ENCODE measurements around the gene TRIP13.

TRIP13 gene

GRCh38 chr5:886716-887325, 5.9 kb upstream of the TRIP13 start:
- TF ChIP-seq CTCF (IDR thresholded peaks at IDR 0.05; ENCODE audit: insufficient read depth, low read length, poor library complexity, severe bottlenecking) = no peak
- Histone ChIP-seq H3K27me3 (replicated peaks; ENCODE audit: control insufficient read depth, insufficient read depth, low read length) (no peaks in the 10 kb centered on the region), H3K4me3 (replicated peaks; ENCODE audit: low read depth, low read length) (no peak overlapping the region), H3K36me3 (ENCODE audit: control insufficient read depth, insufficient read depth, low read length) (peaks cover 60% of the 10 kb centered on the region)
- DNase-seq (ENCODE audit: extremely low read depth, insufficient read length) = no peak

- DNase-seq (ENCODE audit: extremely low read depth, insufficient read length) = no peak
- peaks cover 50% of the 10 kb centered on the region for H3K36me3 ChIP-seq (ENCODE audit: control insufficient read depth, insufficient read depth, low read length)
- no peak overlapping the region for H3K4me3 ChIP-seq (replicated peaks; ENCODE audit: low read depth, low read length)
- TF ChIP-seq CTCF (IDR thresholded peaks at IDR 0.05; ENCODE audit: insufficient read depth, low read length, poor library complexity, severe bottlenecking) = no peak
- no peaks in the 10 kb centered on the region for H3K27me3 ChIP-seq (replicated peaks; ENCODE audit: control insufficient read depth, insufficient read depth, low read length)
Measured at GRCh38 chr5:887947-888637, 4.6 kb upstream of the TRIP13 start.

- peaks cover 45% of the 10 kb centered on the region for H3K36me3 ChIP-seq (ENCODE audit: control insufficient read depth, insufficient read depth, low read length)
- H3K4me3 ChIP-seq (replicated peaks; ENCODE audit: low read depth, low read length) = no peak overlapping the region
- DNase-seq (ENCODE audit: extremely low read depth, insufficient read length) = no peak
- no peaks in the 10 kb centered on the region for H3K27me3 ChIP-seq (replicated peaks; ENCODE audit: control insufficient read depth, insufficient read depth, low read length)
- TF ChIP-seq CTCF (IDR thresholded peaks at IDR 0.05; ENCODE audit: insufficient read depth, low read length, poor library complexity, severe bottlenecking) = no peak
Measured at GRCh38 chr5:888638-889035, 4.0 kb upstream of the TRIP13 start.

GRCh38 chr5:889075-889710, 3.5 kb upstream of the TRIP13 start:
- Histone ChIP-seq H3K36me3 (ENCODE audit: control insufficient read depth, insufficient read depth, low read length) (peaks cover 41% of the 10 kb centered on the region), H3K4me3 (replicated peaks; ENCODE audit: low read depth, low read length) (no peak overlapping the region), H3K27me3 (replicated peaks; ENCODE audit: control insufficient read depth, insufficient read depth, low read length) (no peaks in the 10 kb centered on the region)
- no peak for TF ChIP-seq CTCF (IDR thresholded peaks at IDR 0.05; ENCODE audit: insufficient read depth, low read length, poor library complexity, severe bottlenecking)
- DNase-seq (ENCODE audit: extremely low read depth, insufficient read length) = no peak

- TF ChIP-seq CTCF (IDR thresholded peaks at IDR 0.05; ENCODE audit: insufficient read depth, low read length, poor library complexity, severe bottlenecking) = no peak
- H3K36me3 ChIP-seq (ENCODE audit: control insufficient read depth, insufficient read depth, low read length) = peaks cover 27% of the 10 kb centered on the region
- DNase-seq (ENCODE audit: extremely low read depth, insufficient read length) = no peak
Measured at GRCh38 chr5:891117-891836, 1.4 kb upstream of the TRIP13 start.

More at GRCh38 chr5:891117-891836, 1.4 kb upstream of the TRIP13 start:
- no peaks in the 10 kb centered on the region for H3K27me3 ChIP-seq (replicated peaks; ENCODE audit: control insufficient read depth, insufficient read depth, low read length)
- peak overlapping the region; percentile 99 for H3K4me3 ChIP-seq (replicated peaks; ENCODE audit: low read depth, low read length)

Data from GM06990 (cell line).